ENCODE measurements around the gene MRFAP1L1. TPM values are rescaled to one million over a fixed set of nuclear protein-coding genes. Genes with fewer than 3 reads are reported as not detected.

Gene MRFAP1L1
- total and polyA plus RNA-seq, 10 of the 15 experiments (the other 5 are each of a cell fraction or from before 2014, with no cell fraction given): 30.6 to 85.1 (median 52.9) TPM

DNA sequence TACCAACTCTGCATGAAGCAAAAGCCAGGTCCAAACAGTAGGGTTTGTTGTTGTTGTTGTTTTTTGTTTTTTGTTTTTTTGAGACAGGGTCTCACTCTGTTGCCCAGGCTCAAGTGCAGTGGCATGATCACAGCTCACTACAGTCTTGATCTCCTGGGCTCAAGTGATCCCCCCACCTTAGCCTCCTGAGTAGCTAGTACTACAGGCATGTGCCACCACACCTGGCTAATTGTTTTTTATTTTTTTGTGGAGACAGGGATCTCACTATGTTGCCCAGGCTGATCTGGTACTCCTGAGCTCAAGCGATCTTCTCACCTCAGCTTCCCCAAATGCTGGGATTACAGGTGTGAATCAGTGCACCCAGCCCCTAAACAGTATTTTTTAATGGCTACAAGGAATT is 9.8 kb downstream of the MRFAP1L1 start:
- no peak overlapping the region for H3K27ac ChIP-seq (ENCODE audit: control insufficient read depth, insufficient read depth)
- peaks cover 5% of the 10 kb centered on the region; the same call in 2 of the 3 replicates for H3K9me3 ChIP-seq (replicated peaks; ENCODE audit: control insufficient read depth, insufficient read depth, low read length)
- no peak overlapping the region for H2AFZ ChIP-seq (ENCODE audit: control insufficient read depth, low read depth, low read length)
- no peak overlapping the region for H3K9ac ChIP-seq (ENCODE audit: control insufficient read depth, insufficient read depth, low read length)
- no peaks in the 10 kb centered on the region for H3K27me3 ChIP-seq (replicated peaks in 1 of 2; ENCODE audit: control insufficient read depth in 2 of 2, insufficient read depth in 2 of 2, low read length in 1 of 2)
- in situ Hi-C loops (cut with MboI) (no loop called here), intact Hi-C loops (cut with micrococcal nuclease; ENCODE audit: unreplicated experiment) (no loop called here)
- peaks cover 6% of the 10 kb centered on the region for H3K79me2 ChIP-seq (ENCODE audit: control insufficient read depth, insufficient read depth, low read length)
- no TSS peak for BruUV-seq (replicated peaks)
- DNase-seq (ENCODE audit: low read depth, low spot score) (no peak), ATAC-seq (no peak), FAIRE-seq (no peak)
- ChIA-PET SMC1A (ENCODE audit: uncharacterized antibody, unreplicated experiment) (interaction anchor here (0.6 to 1.9 kb wide), 3 partner anchors 9 to 104 kb away, joined by 3 to 4 read pairs (median 3); no protein-coding TSS in a partner anchor), POLR2A (no interaction called here), RAD21 (ENCODE audit: unreplicated experiment) (no interaction called here), CTCF (interaction anchor here (1.0 to 2.1 kb wide), 4 partner anchors 12 to 371 kb away, joined by 3 to 4 read pairs (median 4); a partner anchor contains a TSS)
- no peak for TF ChIP-seq KDM1A (IDR thresholded peaks at IDR 0.05; ENCODE audit: borderline replicate concordance)
- no peak for TF ChIP-seq BMI1 (IDR thresholded peaks at IDR 0.05; ENCODE audit: borderline replicate concordance)
- TF ChIP-seq BHLHE40 (IDR thresholded peaks at IDR 0.05; ENCODE audit: borderline replicate concordance in 1 of 2, low read depth in 2 of 2, low read length in 1 of 2): no peak
- no peak for TF ChIP-seq ZSCAN29 (IDR thresholded peaks at IDR 0.05)
- TF ChIP-seq, protein P1, sequence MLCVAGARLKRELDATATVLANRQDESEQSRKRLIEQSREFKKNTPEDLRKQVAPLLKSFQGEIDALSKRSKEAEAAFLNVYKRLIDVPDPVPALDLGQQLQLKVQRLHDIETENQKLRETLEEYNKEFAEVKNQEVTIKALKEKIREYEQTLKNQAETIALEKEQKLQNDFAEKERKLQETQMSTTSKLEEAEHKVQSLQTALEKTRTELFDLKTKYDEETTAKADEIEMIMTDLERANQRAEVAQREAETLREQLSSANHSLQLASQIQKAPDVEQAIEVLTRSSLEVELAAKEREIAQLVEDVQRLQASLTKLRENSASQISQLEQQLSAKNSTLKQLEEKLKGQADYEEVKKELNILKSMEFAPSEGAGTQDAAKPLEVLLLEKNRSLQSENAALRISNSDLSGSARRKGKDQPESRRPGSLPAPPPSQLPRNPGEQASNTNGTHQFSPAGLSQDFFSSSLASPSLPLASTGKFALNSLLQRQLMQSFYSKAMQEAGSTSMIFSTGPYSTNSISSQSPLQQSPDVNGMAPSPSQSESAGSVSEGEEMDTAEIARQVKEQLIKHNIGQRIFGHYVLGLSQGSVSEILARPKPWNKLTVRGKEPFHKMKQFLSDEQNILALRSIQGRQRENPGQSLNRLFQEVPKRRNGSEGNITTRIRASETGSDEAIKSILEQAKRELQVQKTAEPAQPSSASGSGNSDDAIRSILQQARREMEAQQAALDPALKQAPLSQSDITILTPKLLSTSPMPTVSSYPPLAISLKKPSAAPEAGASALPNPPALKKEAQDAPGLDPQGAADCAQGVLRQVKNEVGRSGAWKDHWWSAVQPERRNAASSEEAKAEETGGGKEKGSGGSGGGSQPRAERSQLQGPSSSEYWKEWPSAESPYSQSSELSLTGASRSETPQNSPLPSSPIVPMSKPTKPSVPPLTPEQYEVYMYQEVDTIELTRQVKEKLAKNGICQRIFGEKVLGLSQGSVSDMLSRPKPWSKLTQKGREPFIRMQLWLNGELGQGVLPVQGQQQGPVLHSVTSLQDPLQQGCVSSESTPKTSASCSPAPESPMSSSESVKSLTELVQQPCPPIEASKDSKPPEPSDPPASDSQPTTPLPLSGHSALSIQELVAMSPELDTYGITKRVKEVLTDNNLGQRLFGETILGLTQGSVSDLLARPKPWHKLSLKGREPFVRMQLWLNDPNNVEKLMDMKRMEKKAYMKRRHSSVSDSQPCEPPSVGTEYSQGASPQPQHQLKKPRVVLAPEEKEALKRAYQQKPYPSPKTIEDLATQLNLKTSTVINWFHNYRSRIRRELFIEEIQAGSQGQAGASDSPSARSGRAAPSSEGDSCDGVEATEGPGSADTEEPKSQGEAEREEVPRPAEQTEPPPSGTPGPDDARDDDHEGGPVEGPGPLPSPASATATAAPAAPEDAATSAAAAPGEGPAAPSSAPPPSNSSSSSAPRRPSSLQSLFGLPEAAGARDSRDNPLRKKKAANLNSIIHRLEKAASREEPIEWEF (IDR thresholded peaks at IDR 0.05; ENCODE audit: insufficient replicate concordance, low read depth, low read length): no peak
- TF ChIP-seq, protein P2, sequence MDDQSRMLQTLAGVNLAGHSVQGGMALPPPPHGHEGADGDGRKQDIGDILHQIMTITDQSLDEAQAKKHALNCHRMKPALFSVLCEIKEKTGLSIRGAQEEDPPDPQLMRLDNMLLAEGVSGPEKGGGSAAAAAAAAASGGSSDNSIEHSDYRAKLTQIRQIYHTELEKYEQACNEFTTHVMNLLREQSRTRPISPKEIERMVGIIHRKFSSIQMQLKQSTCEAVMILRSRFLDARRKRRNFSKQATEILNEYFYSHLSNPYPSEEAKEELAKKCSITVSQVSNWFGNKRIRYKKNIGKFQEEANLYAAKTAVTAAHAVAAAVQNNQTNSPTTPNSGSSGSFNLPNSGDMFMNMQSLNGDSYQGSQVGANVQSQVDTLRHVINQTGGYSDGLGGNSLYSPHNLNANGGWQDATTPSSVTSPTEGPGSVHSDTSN (IDR thresholded peaks at IDR 0.05; ENCODE audit: insufficient replicate concordance, low read depth, low read length): no peak
- no peak for TF ChIP-seq GATAD2B (conservative IDR thresholded peaks at IDR 0.05; ENCODE audit: low read depth)
- TF ChIP-seq, protein P3, sequence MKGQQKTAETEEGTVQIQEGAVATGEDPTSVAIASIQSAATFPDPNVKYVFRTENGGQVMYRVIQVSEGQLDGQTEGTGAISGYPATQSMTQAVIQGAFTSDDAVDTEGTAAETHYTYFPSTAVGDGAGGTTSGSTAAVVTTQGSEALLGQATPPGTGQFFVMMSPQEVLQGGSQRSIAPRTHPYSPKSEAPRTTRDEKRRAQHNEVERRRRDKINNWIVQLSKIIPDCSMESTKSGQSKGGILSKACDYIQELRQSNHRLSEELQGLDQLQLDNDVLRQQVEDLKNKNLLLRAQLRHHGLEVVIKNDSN (IDR thresholded peaks at IDR 0.05; ENCODE audit: borderline replicate concordance, extremely low read length, insufficient read depth, low read depth, low read length): no peak
- TF ChIP-seq ESRRA (IDR thresholded peaks at IDR 0.05; ENCODE audit: low read length): no peak
- no peak for TF ChIP-seq SIN3A (IDR thresholded peaks at IDR 0.05; ENCODE audit: low read depth, low read length)
- H3K4me3 ChIP-seq: no peak overlapping the region
- no peaks in the 10 kb centered on the region for H4K20me1 ChIP-seq (ENCODE audit: control insufficient read depth, insufficient read depth)
- no peak overlapping the region for H3K4me2 ChIP-seq (ENCODE audit: control insufficient read depth, insufficient read depth)
- 100% methylated on average over 1 of the region's 1 CpG for WGBS (ENCODE audit: insufficient coverage, insufficient replicate concordance, low lambda C conversion rate, missing lambda C conversion rate)
- peaks cover 3 to 15% of the 10 kb centered on the region in 2 experiments; a peak in 3 of 4 replicates for H3K36me3 ChIP-seq (ENCODE audit: control insufficient read depth in 2 of 2, insufficient read depth in 2 of 2, low read length in 1 of 2)
- peaks cover 5% of the 10 kb centered on the region for H3K4me1 ChIP-seq (ENCODE audit: control insufficient read depth, insufficient read depth, low read length)

Measured in GM12878 (cell line).